HepG2 (cell line): ENCODE data around the gene KRTAP12-2. TPM values are rescaled to one million over a fixed set of nuclear protein-coding genes. Genes with fewer than 3 reads are reported as not detected.

ENCODE experiments used
- AGO1 ChIP-seq: fragments of 200-400 bp; formaldehyde crosslinking; IDR thresholded peaks from 2 replicates; pipeline ENCODE4 v1.6.1; 2017; ENCODE audit warnings: mild to moderate bottlenecking, low read depth, low read length, moderate library complexity; ENCODE audit not compliant: poor library complexity, severe bottlenecking
- ATAD3A ChIP-seq: sonication (generic); formaldehyde crosslinking; IDR thresholded peaks from 2 replicates; pipeline ENCODE4 v1.4.0; 2020; ENCODE audit warnings: missing genetic modification reagents
- ATF1 ChIP-seq: IDR thresholded peaks from 2 replicates; pipeline ENCODE4 v1.6.1; 2016; ENCODE audit warnings: mild to moderate bottlenecking, control low read depth
- BHLHE40 ChIP-seq: IDR thresholded peaks from 2 replicates; pipeline ENCODE4 v1.6.1; 2011; ENCODE audit warnings: low read length, improper control_type of control experiment
- CEBPB ChIP-seq: IDR thresholded peaks from 2 replicates; pipeline ENCODE4 v1.6.1; 2011; ENCODE audit warnings: low read depth, low read length, improper control_type of control experiment, borderline replicate concordance
- CSRNP1 ChIP-seq: sonication (generic); formaldehyde crosslinking; IDR thresholded peaks from 2 replicates; pipeline ENCODE4 v1.8.1; 2023; ENCODE audit warnings: mild to moderate bottlenecking, missing genetic modification reagents
- EHMT2 ChIP-seq: fragments of 200-600 bp; sonication (generic); IDR thresholded peaks from 2 replicates; pipeline ENCODE4 v1.7.0; 2017; ENCODE audit warnings: antibody characterized with exemption, low read depth, low read length, borderline replicate concordance
- GFI1 ChIP-seq: sonication (generic); formaldehyde crosslinking; IDR thresholded peaks from 2 replicates; pipeline ENCODE4 v1.5.0; 2020; ENCODE audit warnings: missing genetic modification reagents, mild to moderate bottlenecking, borderline replicate concordance
- GLI4 ChIP-seq: sonication (generic); formaldehyde crosslinking; IDR thresholded peaks from 2 replicates; pipeline ENCODE4 v1.5.1; 2020; ENCODE audit warnings: missing genetic modification reagents, mild to moderate bottlenecking, moderate library complexity, borderline replicate concordance
- HOXA3 ChIP-seq: sonication (generic); formaldehyde crosslinking; IDR thresholded peaks from 2 replicates; pipeline ENCODE4 v1.5.0; 2020; ENCODE audit warnings: missing genetic modification reagents
- KAT8 ChIP-seq: IDR thresholded peaks from 2 replicates; pipeline ENCODE4 v1.6.1; 2016; ENCODE audit warnings: missing genetic modification reagents, missing compliant biosample characterization
- SIN3A ChIP-seq: IDR thresholded peaks from 2 replicates; pipeline ENCODE4 v1.6.1; 2011; ENCODE audit warnings: low read depth, mild to moderate bottlenecking, control low read depth, low read length, borderline replicate concordance
- SKI ChIP-seq: fragments of 450-650 bp; IDR thresholded peaks from one replicate; pipeline ENCODE4 v1.6.1; 2018; ENCODE audit warnings: mild to moderate bottlenecking; ENCODE audit not compliant: partially characterized antibody
- SOX6 ChIP-seq, 2 experiments: fragments of 450-650 bp in 1 of 2; sonication (generic) in 1 of 2; formaldehyde crosslinking in 1 of 2; IDR thresholded peaks; 2 replicates each; pipeline versions ENCODE4 v1.4.0 to v1.6.1; 2017 to 2020; ENCODE audit warnings: antibody characterized with exemption in 1 of 2, mild to moderate bottlenecking in 1 of 2, missing genetic modification reagents in 1 of 2
- TBX3 ChIP-seq: fragments of 450-650 bp; IDR thresholded peaks from 2 replicates; pipeline ENCODE4 v1.6.1; 2017; ENCODE audit warnings: antibody characterized with exemption, mild to moderate bottlenecking, inconsistent platforms, borderline replicate concordance
- ZBTB21 ChIP-seq: sonication (generic); formaldehyde crosslinking; IDR thresholded peaks from 2 replicates; pipeline ENCODE4 v1.4.0; 2020; ENCODE audit warnings: missing genetic modification reagents
- ZBTB49 ChIP-seq: sonication (generic); formaldehyde crosslinking; IDR thresholded peaks from 2 replicates; pipeline ENCODE4 v1.4.0; 2020; ENCODE audit warnings: missing genetic modification reagents, borderline replicate concordance
- ZNF333 ChIP-seq: sonication (generic); formaldehyde crosslinking; IDR thresholded peaks from 2 replicates; pipeline ENCODE4 v1.4.0; 2020; ENCODE audit warnings: mild to moderate bottlenecking, missing genetic modification reagents, borderline replicate concordance
- ZNF414 ChIP-seq: sonication (generic); formaldehyde crosslinking; IDR thresholded peaks from 2 replicates; pipeline ENCODE4 v1.5.0; 2020; ENCODE audit warnings: missing genetic modification reagents
- ZNF552 ChIP-seq: sonication (generic); formaldehyde crosslinking; IDR thresholded peaks from 2 replicates; pipeline ENCODE4 v1.9.0; 2022; ENCODE audit warnings: missing genetic modification reagents, mild to moderate bottlenecking, borderline replicate concordance
- ZNF773 ChIP-seq: sonication (generic); formaldehyde crosslinking; IDR thresholded peaks from 2 replicates; pipeline ENCODE4 v1.4.0; 2020; ENCODE audit warnings: missing genetic modification reagents, borderline replicate concordance
- ZNF841 ChIP-seq: sonication (generic); formaldehyde crosslinking; IDR thresholded peaks from 2 replicates; pipeline ENCODE4 v1.8.1; 2023; ENCODE audit warnings: missing genetic modification reagents, borderline replicate concordance
- polyA plus RNA-seq, 8 experiments: library from polyadenylated mRNA; depleted of rRNA in 3 of 8; stranded (reverse) in 7 of 8; unstranded in 1 of 8; fragments of >200 nt; fragmentation: Illumina TruSeq in 4 of 8; extraction: Trizol in 4 of 8; gene quantifications; 2 replicates each; pipeline versions ENCODE4 v1.2.1 to v1.2.3, GENCODE V29; 2011 to 2016; ENCODE audit warnings: low read depth in 4 of 8, missing spikeins in 1 of 8, mixed read lengths in 1 of 8; ENCODE audit not compliant: insufficient read depth in 1 of 8
- total RNA-seq, 5 experiments: library from RNA; depleted of rRNA; stranded (reverse); fragments of >200 nt; fragmentation: Illumina TruSeq; extraction: Trizol; gene quantifications; 2 replicates each; pipeline ENCODE4 v1.2.3, GENCODE V29; 2016; ENCODE audit warnings: low read depth in 1 of 5
- TF ChIP-seq, protein P1 (sequence below): IDR thresholded peaks from 2 replicates; pipeline ENCODE4 v1.6.1; 2016; ENCODE audit warnings: missing genetic modification reagents, missing compliant biosample characterization

Gene KRTAP12-2
- total and polyA plus RNA-seq, 2 of the 13 experiments (the other 11 are each of a cell fraction or from before 2014, with no cell fraction given), result not detected

- no peak for TF ChIP-seq CSRNP1
- TF ChIP-seq BHLHE40, result peak; percentile 73; the same call in 1 of the 2 replicates
- no peak for TF ChIP-seq KAT8 (CRISPR knock-in tag)
- no peak for TF ChIP-seq ATAD3A (CRISPR knock-in tag)
- TF ChIP-seq ZNF841 (CRISPR knock-in tag), result no peak
- TF ChIP-seq SIN3A, result no peak
- no peak for TF ChIP-seq ZNF552 (CRISPR knock-in tag)
- TF ChIP-seq SOX6 (IDR thresholded peaks at IDR 0.05), result no peak
- peak; percentile 75 for TF ChIP-seq SOX6 (CRISPR knock-in tag; IDR thresholded peaks at IDR 0.05)
- no peak for TF ChIP-seq ZBTB21 (CRISPR knock-in tag)
- peak; percentile 75; the same call in 1 of the 2 replicates for TF ChIP-seq HOXA3 (CRISPR knock-in tag)
- TF ChIP-seq ATF1 (CRISPR knock-in tag), result no peak
- TF ChIP-seq, protein P1, sequence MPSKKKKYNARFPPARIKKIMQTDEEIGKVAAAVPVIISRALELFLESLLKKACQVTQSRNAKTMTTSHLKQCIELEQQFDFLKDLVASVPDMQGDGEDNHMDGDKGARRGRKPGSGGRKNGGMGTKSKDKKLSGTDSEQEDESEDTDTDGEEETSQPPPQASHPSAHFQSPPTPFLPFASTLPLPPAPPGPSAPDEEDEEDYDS (CRISPR knock-in tag), result peak; percentile 54; the same call in 1 of the 2 replicates
- TF ChIP-seq ZNF414 (CRISPR knock-in tag), result peak; percentile 92
- TF ChIP-seq SKI, result no peak
- no peak for TF ChIP-seq ZNF773 (CRISPR knock-in tag)
- TF ChIP-seq ZNF333 (CRISPR knock-in tag), result no peak
- no peak for TF ChIP-seq GLI4 (CRISPR knock-in tag)
- TF ChIP-seq AGO1, result no peak
- no peak for TF ChIP-seq EHMT2
- TF ChIP-seq CEBPB, result no peak
- no peak for TF ChIP-seq TBX3
- TF ChIP-seq GFI1 (CRISPR knock-in tag), result no peak
- TF ChIP-seq ZBTB49, result no peak
Observed at GRCh38 chr21:44700101-44701022, 33.6 kb upstream of the KRTAP12-2 start (continued).
